T-helper 9 cell (primary cell): ENCODE measurements around the gene DNAJC8.

Experiments used
- DNase-seq: peaks from one replicate; pipeline ENCODE4 v3.0.0-alpha.2; 2020

Gene DNAJC8

DNA sequence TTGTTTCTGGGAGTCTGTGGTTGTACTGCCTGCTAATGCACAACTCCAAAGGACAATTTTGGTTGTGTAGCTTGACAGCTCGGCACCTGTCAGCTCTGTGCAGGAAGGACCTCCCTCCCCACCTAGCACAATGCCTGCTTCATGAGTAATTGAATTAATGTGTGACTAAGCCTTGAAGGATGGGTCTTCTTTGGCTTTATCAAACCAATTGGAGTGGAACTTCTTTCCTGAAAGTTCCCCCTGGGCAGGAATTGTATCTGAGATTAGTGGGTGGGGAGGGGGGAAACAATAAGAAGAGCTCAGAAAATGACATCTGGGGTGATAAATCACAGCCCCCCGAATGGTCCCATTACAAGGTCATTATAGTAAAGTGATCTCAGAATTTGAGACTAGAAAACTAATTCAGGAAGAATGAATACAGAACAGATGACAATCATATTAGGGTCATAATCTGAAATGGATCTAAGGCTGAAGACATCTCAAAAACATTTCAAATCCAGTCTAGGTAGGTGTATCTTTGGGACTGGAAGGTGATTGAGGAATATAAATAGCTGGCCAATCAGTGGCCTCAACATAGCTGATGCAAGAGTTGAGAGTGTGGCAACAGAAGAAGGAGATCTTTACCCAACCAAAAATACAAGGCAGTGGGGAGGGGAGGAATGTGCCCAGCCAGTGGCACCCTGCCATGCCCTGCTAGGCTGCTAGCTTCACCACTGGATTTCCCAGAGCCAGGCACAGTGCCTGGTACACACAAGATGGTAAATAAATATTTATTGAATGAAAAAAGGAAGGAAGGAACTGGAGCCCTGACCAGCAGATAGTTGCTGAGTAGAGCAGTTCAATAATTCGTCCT is 16.4 kb upstream of the DNAJC8 start:
- DNase-seq = no peak

DNA sequence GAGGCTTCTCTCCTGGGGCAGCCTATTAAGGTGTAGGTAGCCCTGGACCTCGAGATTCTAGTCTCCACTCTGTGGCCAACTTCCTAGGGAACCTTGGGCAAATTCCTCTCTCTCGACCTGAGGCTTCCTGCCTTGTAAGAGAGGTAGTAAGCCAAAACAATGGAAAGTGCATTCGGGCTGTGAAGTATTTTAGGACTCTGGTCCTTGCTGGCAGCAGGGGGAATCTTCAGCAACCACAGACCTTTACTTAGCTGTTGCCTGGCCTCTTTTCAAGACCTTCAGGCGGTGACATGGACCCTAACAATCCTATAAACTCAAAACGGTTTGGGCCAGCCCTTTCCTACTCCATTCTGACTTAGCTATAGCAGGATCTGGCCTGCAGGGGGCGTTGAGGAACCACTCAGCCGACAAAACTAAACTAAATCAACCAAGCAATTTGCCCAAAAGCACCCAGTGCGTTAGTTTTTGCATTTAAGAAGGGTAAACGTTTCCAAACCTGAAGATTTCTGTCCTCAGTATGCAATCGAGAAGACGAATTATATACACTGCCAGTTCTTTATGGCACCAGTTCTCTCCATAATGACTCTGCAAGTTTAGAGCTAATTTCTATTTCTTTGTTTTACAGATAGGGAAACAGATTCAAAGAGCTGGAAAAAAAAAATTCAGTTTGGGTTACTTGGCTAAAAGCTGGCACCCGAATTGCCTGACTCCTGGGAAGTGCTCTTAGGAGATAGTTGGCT is 15.6 kb upstream of the DNAJC8 start:
- peak; percentile 81 for DNase-seq

GRCh38 chr1:28247612-28248272 is 14.9 kb upstream of the DNAJC8 start:
- no peak for DNase-seq

DNA sequence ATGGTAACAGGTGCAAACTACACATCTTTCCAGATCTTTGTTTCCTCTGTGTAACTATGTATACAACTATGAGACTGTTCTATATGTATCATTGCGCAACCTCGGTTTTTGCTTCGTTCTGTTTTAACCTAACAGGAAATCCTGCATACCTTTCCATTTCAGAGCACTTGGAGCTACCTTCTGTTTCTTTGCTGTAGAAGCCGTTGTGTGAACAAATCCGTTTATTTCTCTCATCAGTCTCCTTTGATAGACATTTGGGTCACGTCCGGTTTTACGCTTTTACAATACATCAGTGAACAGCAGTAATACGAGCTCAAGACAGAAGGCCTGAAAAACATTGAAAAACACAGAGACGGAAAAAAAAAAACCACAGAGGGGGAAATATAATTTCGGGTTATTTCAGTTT is 13.6 kb upstream of the DNAJC8 start:
- no peak for DNase-seq

DNA sequence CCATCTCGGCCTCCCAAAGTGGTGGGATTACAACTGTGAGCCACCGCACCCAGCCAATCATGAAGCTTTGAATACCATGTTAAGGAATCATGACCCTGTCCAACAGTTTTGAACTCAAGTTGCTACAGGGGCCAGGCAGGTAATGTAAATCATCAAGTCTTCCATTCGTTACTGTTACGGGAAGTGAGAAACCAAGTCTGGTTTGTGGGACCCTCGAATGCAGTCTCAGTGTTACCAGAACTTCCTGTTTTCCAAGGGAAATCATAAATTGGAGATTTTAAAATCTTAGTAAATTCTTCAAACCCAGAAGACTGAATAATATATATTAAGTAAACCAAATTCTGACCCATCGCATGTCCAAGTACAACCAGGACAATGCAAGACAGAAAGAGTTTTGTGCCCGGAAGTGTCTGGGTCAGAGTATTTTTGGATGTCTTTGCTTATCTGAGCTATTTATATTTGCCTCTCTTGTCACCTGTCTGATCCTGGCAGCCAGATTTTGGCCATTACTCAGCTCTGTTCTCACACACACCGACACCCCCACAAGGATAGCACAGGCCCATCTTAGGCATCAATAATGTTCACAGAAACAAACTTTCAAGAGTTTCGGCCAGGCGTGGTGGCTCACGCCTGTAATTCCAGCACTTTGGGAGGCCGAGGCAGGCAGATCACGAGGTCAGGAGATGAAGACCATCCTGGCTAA is 11.9 kb upstream of the DNAJC8 start:
- no peak for DNase-seq

- no peak for DNase-seq
These were observed 11.0 kb upstream of the DNAJC8 start for GRCh38 chr1:28243685-28244311.

GRCh38 chr1:28241638-28242241 is 8.9 kb upstream of the DNAJC8 start:
- DNase-seq = no peak

DNA sequence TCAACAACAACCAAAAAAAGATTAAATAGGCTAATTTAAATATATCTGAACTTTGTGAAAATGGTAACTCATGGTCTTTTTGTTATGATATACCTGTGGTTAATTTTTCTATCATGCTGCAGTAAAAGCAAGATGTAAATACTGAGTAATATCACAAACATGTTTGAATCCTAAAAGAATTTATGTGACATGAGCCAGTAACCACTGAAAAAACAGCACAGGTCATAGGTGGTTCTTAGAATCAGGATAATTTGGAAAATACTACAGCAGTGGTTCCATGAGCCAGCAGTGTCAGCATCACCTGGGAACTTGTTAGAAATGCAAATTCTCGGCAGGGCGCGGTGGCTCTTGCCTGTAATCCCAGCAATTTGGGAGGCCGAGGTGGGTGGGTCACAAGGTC is 7.2 kb upstream of the DNAJC8 start:
- DNase-seq = no peak

GRCh38 chr1:28239004-28239403 is 6.2 kb upstream of the DNAJC8 start:
- DNase-seq = no peak

DNA sequence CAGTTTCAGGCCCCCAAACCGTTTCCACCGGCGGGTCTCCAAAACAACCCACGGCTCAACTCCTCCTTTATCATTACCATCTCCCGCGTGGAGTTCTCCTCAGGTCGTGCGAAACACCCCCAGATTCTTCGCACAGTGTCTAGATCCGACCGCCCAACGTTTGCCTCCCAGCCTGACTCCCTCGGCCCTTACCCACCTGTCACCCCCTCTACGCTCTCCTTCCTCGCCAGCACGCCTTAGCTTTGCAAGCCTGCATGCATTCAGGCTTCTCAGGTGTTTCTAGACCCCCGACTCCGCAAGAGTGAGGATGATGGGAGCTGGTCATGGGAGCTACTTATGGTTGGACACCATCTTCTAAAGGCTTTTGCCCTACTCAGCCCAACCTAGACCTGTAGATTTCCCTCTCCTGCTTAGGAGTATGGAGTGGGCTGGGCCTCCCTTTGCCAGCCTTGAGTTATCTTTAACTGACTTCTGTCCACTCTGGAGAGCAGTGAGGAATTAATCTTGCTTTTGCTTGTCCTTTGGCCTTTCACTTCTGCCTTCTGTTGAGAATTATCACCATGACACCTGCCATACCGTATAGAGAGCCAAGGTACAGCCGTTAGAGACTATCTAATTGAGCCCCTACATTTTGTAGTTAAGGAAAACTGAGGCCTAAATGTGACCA is 4.0 kb upstream of the DNAJC8 start:
- DNase-seq = no peak

DNA sequence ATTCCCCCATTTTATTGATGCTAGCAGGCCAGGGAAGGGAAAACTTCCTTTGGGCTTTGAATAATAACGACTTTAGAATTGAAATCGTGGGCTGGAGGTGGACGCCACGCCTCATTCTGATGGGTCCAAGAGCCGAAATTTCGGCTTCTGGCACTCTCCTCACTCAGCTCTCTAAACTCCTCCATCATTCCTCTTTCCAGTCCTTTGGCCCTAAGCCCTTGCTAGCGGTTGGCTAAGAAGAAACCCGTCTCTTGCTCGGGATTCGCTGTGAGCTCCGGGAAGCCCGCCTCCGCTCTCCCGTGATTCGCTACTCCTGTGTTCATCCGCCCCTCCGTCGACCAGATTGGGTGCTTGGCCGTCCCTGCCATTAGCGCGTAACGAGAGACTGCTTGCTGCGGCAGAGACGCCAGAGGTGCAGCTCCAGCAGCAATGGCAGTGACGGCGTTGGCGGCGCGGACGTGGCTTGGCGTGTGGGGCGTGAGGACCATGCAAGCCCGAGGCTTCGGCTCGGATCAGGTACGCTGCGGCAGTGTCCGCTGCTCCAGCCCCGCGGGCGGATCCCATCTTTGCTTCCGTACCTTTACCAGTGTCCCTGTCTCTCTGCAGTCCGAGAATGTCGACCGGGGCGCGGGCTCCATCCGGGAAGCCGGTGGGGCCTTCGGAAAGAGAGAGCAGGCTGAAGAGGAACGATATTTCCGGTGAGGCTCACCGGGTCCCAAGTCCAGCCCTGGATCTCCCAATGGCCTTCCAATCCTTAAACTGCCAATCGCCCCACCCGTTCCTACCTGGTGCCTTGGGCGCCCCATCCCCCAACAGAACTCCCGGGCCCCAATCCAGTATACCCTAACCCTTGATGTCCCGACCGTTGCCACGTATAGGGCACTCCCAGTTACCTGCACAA is 3.2 kb upstream of the DNAJC8 start, which contains the start of gene ATP5IF1:
Gene ATP5IF1 (plus strand): TSS at position 370 of the 901 bp plus-strand sequence. CDS start 60 bp downstream, at position 430.
- DNase-seq = peak; percentile 89

GRCh38 chr1:28233264-28233606 is 406 bp upstream of the DNAJC8 start:
- DNase-seq = no peak

GRCh38 chr1:28229996-28230395 is 2.8 kb downstream of the DNAJC8 start:
- DNase-seq = no peak

- DNase-seq = no peak
These were observed 3.7 kb downstream of the DNAJC8 start for GRCh38 chr1:28229089-28229488.

GRCh38 chr1:28213315-28213714 is 19.5 kb downstream of the DNAJC8 start:
- DNase-seq = no peak

GRCh38 chr1:28209700-28210099 is 23.1 kb downstream of the DNAJC8 start:
- no peak for DNase-seq

DNA sequence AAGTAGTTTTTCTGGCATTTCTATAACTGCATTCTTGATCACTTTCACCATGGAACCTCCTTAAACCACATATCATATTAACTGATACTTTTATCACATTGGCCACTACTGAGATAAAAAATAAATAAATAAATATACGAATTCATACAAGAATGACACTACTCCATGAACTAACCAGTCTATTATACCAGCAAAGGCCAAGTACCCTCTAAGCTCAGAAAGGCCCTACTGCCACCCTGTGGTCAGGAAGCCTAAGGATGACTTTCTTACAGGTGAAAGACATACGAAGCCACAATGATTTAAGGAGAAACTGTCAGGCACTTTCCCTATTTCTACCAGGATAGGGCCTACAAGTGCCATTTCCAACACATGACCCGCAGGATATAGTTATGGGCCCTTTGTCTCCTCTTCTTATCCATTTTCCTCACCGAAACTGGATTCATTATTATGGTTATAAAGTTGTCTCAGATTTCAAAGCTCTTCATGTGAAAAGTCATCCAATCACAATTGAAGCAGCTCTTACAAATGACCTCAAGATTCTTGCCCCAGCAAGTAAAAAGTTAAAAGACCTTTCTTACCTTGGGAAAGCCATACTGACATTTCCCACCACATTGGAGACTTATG is 23.9 kb downstream of the DNAJC8 start:
- peak; percentile 34 for DNase-seq

DNA sequence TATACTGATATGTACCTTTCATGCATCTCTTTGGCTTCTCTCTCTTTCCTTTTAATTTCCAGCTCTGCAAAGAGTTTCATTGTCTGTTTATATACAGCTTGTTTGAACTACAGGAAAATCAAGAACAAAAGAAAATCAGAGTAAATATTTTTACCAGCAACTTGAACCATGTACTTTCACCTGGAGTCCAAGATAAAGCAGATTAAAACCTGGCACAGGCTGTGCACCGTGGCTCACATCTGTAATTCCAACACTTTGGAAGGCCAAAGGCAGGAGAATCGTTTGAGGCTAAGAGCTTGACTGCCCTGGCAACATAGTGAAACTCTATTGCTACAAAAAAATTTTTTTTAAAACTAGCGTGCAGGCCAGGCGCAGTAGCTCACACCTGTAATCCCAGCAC is 27.6 kb downstream of the DNAJC8 start:
- no peak for DNase-seq

- DNase-seq = no peak
These were observed 32.5 kb downstream of the DNAJC8 start for GRCh38 chr1:28200234-28200873.
